IMR-90 (cell line): ENCODE results near the gene ADCY4. TPM values are rescaled to one million over a fixed set of nuclear protein-coding genes. Genes with fewer than 3 reads are reported as not detected.

Experiments used
- ATAC-seq: fragments of 200-7000 bp; cut with Tn5 transposase; 2 replicates; pipeline ENCODE4 v1.9.1; 2020; ENCODE audit warnings: low read depth, mild to moderate bottlenecking, moderate library complexity
- BruUV-seq: library from RNA; stranded (reverse); fragments of 400-500 nt; replicated peaks from 2 replicates; lab custom pipeline; 2021; lab: Mats Ljungman, UMichigan
- CTCF ChIA-PET: fragments of 300-600 bp; formaldehyde crosslinking; extraction: SDS; loops from one replicate; lab custom pipeline; 2021; ENCODE audit warnings: antibody characterized with exemption; lab: Yijun Ruan, JAX
- POLR2A ChIA-PET: fragments of 300-600 bp; sonication (Branson Sonifier 250); formaldehyde crosslinking; loops from one replicate; lab custom pipeline; 2022; ENCODE audit warnings: antibody characterized with exemption; ENCODE audit not compliant: unreplicated experiment; lab: Charles Lee
- DNase-seq: peaks from one replicate; pipeline ENCODE4 v3.0.0; 2013
- H2AFZ ChIP-seq: replicated peaks from 2 replicates; pipeline ENCODE3; 2013; ENCODE audit warnings: low read length, mild to moderate bottlenecking; ENCODE audit not compliant: poor library complexity
- H2AK5ac ChIP-seq: 2 replicates; pipeline ENCODE4 v1.6.1; 2013; ENCODE audit warnings: low read depth, low read length, inconsistent platforms
- H2AK9ac ChIP-seq: replicated peaks from 2 replicates; pipeline ENCODE3; 2013; ENCODE audit warnings: mild to moderate bottlenecking, low read depth, low read length, moderate library complexity; ENCODE audit not compliant: poor library complexity
- H2BK120ac ChIP-seq: 2 replicates; pipeline ENCODE4 v1.6.1; 2013; ENCODE audit warnings: low read depth, low read length, inconsistent platforms
- H2BK15ac ChIP-seq: 3 replicates; pipeline ENCODE4 v1.6.1; 2013; ENCODE audit warnings: low read depth, low read length, inconsistent platforms
- H2BK20ac ChIP-seq: 2 replicates; pipeline ENCODE4 v1.6.1; 2013; ENCODE audit warnings: low read depth, mild to moderate bottlenecking, inconsistent platforms, low read length, moderate library complexity
- H2BK5ac ChIP-seq: 2 replicates; pipeline ENCODE4 v1.6.1; 2013; ENCODE audit warnings: mild to moderate bottlenecking, low read depth, low read length, inconsistent platforms; ENCODE audit not compliant: poor library complexity, severe bottlenecking
- H3K14ac ChIP-seq: replicated peaks from 2 replicates; pipeline ENCODE4 v1.6.1; 2013; ENCODE audit warnings: low read depth, low read length, inconsistent platforms
- H3K18ac ChIP-seq: 2 replicates; pipeline ENCODE4 v1.6.1; 2013; ENCODE audit warnings: low read depth, low read length, control low read depth
- H3K23ac ChIP-seq: 2 replicates; pipeline ENCODE4 v1.6.1; 2013; ENCODE audit warnings: low read depth, low read length, inconsistent platforms
- H3K27ac ChIP-seq: 2 replicates; pipeline ENCODE4 v1.5.1; 2013; ENCODE audit warnings: mild to moderate bottlenecking, control low read depth, low read length; ENCODE audit not compliant: insufficient read depth
- H3K27me3 ChIP-seq: 2 replicates; pipeline ENCODE4 v1.6.1; 2013; ENCODE audit warnings: low read length; ENCODE audit not compliant: control insufficient read depth, insufficient read depth
- H3K36me3 ChIP-seq: 2 replicates; pipeline ENCODE4 v1.6.1; 2013; ENCODE audit warnings: low read length, mixed read lengths; ENCODE audit not compliant: control insufficient read depth, insufficient read depth
- H3K4ac ChIP-seq: 2 replicates; pipeline ENCODE4 v1.6.1; 2013; ENCODE audit warnings: low read depth, low read length, inconsistent platforms
- H3K4me1 ChIP-seq: 2 replicates; pipeline ENCODE4 v1.6.1; 2013; ENCODE audit warnings: low read length, mixed read lengths; ENCODE audit not compliant: control insufficient read depth, insufficient read depth
- H3K4me2 ChIP-seq: 2 replicates; pipeline ENCODE4 v1.6.1; 2013; ENCODE audit warnings: low read depth, mild to moderate bottlenecking, control low read depth, low read length, moderate library complexity
- H3K4me3 ChIP-seq: 2 replicates; pipeline ENCODE4 v1.5.1; 2013; ENCODE audit warnings: low read depth, mild to moderate bottlenecking, control low read depth, low read length, moderate library complexity; ENCODE audit not compliant: insufficient read depth
- H3K56ac ChIP-seq: 2 replicates; pipeline ENCODE4 v1.6.1; 2013; ENCODE audit warnings: low read length, inconsistent platforms; ENCODE audit not compliant: insufficient read depth; ENCODE audit errors: extremely low read depth
- H3K79me1 ChIP-seq, 2 experiments: 2 replicates each; pipeline ENCODE4 v1.6.1; 2013; ENCODE audit warnings: low read length in 2 of 2, inconsistent platforms in 1 of 2, low read depth in 1 of 2
- H3K9ac ChIP-seq: 2 replicates; pipeline ENCODE4 v1.6.1; 2013; ENCODE audit warnings: low read depth, low read length, control low read depth
- H3K9me1 ChIP-seq: 2 replicates; pipeline ENCODE4 v1.6.1; 2013; ENCODE audit warnings: low read length, inconsistent platforms; ENCODE audit not compliant: insufficient read depth
- H3K9me3 ChIP-seq: 2 replicates; pipeline ENCODE4 v1.6.1; 2013; ENCODE audit warnings: low read length; ENCODE audit not compliant: control insufficient read depth, insufficient read depth
- H4K20me1 ChIP-seq: 2 replicates; pipeline ENCODE4 v1.6.1; 2013; ENCODE audit warnings: low read length, inconsistent platforms; ENCODE audit not compliant: insufficient read depth
- H4K5ac ChIP-seq: 2 replicates; pipeline ENCODE4 v1.6.1; 2013; ENCODE audit warnings: mild to moderate bottlenecking, low read depth, low read length, control low read depth
- H4K8ac ChIP-seq, 2 experiments: 2 replicates each; pipeline ENCODE4 v1.6.1; 2013; ENCODE audit warnings: low read depth in 2 of 2, low read length in 2 of 2, control low read depth in 1 of 2, inconsistent platforms in 1 of 2
- H4K91ac ChIP-seq: 2 replicates; pipeline ENCODE4 v1.6.1; 2013; ENCODE audit warnings: low read depth, low read length, inconsistent platforms; ENCODE audit not compliant: insufficient read depth
- CEBPB ChIP-seq: IDR thresholded peaks from 2 replicates; pipeline ENCODE4 v1.6.1; 2012; ENCODE audit warnings: low read depth, low read length, improper control_type of control experiment
- CHD1 ChIP-seq: IDR thresholded peaks from 2 replicates; pipeline ENCODE4 v1.6.1; 2012; ENCODE audit warnings: low read depth, low read length, improper control_type of control experiment
- FOS ChIP-seq: fragments of 150-350 bp; IDR thresholded peaks from 2 replicates; pipeline ENCODE4 v1.6.1; 2016; ENCODE audit warnings: low read depth, low read length
- MAZ ChIP-seq: IDR thresholded peaks from 2 replicates; pipeline ENCODE4 v1.6.1; 2012; ENCODE audit warnings: low read depth, mild to moderate bottlenecking, low read length, improper control_type of control experiment, moderate library complexity, borderline replicate concordance
- MXI1 ChIP-seq: IDR thresholded peaks from 2 replicates; pipeline ENCODE4 v1.6.1; 2012; ENCODE audit warnings: low read depth, mild to moderate bottlenecking, low read length, moderate library complexity, borderline replicate concordance
- RFX5 ChIP-seq: IDR thresholded peaks from 2 replicates; pipeline ENCODE4 v1.8.0; 2012; ENCODE audit warnings: low read depth, mild to moderate bottlenecking, low read length, moderate library complexity
- WGBS, 2 experiments: methylation state at CpG; one replicate each; pipeline versions ENCODE4 v1.1.5 to v1.1.7; 2013; ENCODE audit warnings: missing lambda C conversion rate in 2 of 2; ENCODE audit not compliant: insufficient read length in 1 of 2; ENCODE audit errors: extremely low coverage in 2 of 2; 5-methylcytosine and 5-hydroxymethylcytosine counted together
- dilution Hi-C: fragments of 300-500 bp; cut with HindIII; formaldehyde crosslinking; loops from one replicate; pipeline ENCODE4 v1.14.3; 2018; ENCODE audit warnings: low sequenced_read_pairs; ENCODE audit not compliant: unreplicated experiment
- in situ Hi-C: fragments of 300-500 bp; cut with MboI; formaldehyde crosslinking; loops from 3 replicates; pipeline ENCODE4 v1.14.3; 2019; ENCODE audit warnings: low sequenced_read_pairs, inconsistent platforms, mixed read lengths
- intact Hi-C: fragments of 100-400 bp; cut with micrococcal nuclease; formaldehyde crosslinking; loops from 2 replicates; pipeline ENCODE4 v1.10.0; 2022
- polyA plus RNA-seq, 3 experiments: library from polyadenylated mRNA; depleted of rRNA; stranded (reverse); fragments of >200 nt; gene quantifications; 2 replicates each; pipeline ENCODE4 v1.2.3, GENCODE V29; 2012; ENCODE audit warnings: low replicate concordance in 1 of 3
- total RNA-seq: library from RNA; depleted of rRNA; stranded (reverse); fragments of >200 nt; gene quantifications from 2 replicates; pipeline ENCODE4 v1.2.3, GENCODE V29; 2012
- TF ChIP-seq, protein P1 (sequence below): fragments of 150-350 bp; IDR thresholded peaks from 2 replicates; pipeline ENCODE4 v1.6.1; 2016; ENCODE audit warnings: low read depth, mild to moderate bottlenecking, low read length, moderate library complexity, borderline replicate concordance

The ADCY4 gene
- total and polyA plus RNA-seq, 2 of the 4 experiments (the other 2 are of a cell fraction): not detected

DNA sequence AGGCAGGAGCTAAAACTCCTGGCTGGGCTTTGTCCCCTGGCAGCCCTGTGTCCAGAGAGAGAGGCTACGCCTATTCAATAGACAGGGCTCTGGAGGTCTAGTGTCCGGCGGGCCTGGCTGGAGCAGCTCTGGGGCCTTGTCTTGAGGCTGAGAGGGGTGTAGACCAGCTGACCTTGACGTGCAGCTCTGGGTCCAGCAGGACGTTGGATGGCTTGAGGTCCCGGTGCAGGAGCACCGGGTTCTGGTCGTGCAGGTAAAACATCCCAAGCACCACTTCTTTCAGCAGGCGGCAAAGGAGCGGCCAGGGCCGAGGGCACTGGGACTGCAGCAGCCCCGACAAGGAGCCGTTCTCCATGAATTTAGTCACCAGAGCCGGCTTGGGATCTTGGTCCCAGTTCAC lies 4.0 kb upstream of the ADCY4 start:
- no peaks in the 10 kb centered on the region for H3K9me1 ChIP-seq
- BruUV-seq: no TSS peak
- no peak overlapping the region for H2AK5ac ChIP-seq
- no peak overlapping the region for H2BK15ac ChIP-seq
- 81% methylated on average over 10 of the region's 14 CpGs; no CpG with 5 or more reads in 1 of the 2 experiments for WGBS, 2 experiments
- in situ Hi-C loops (no loop called here), dilution Hi-C loops (no loop called here), intact Hi-C loops (no loop called here)
- no peak overlapping the region for H3K27ac ChIP-seq
- H2AFZ ChIP-seq: no peak overlapping the region
- peaks cover under 1% of the 10 kb centered on the region; the same call in 1 of the 2 replicates for H3K4me1 ChIP-seq
- H3K18ac ChIP-seq: no peak overlapping the region
- H4K8ac ChIP-seq: no peak overlapping the region
- peak overlapping the region; percentile 39 for H2AK9ac ChIP-seq
- H3K36me3 ChIP-seq: no peaks in the 10 kb centered on the region
- no peak overlapping the region for H3K4me3 ChIP-seq
- H3K27me3 ChIP-seq: peaks cover 81% of the 10 kb centered on the region
- CTCF ChIA-PET: interaction anchor here (1.0 kb wide), 1 partner anchor 98 kb away, joined by 3 read pairs; no protein-coding TSS in a partner anchor
- DNase-seq (no peak), ATAC-seq (no peak)
- H3K79me1 ChIP-seq: no peaks in the 10 kb centered on the region
- no peak overlapping the region for H3K23ac ChIP-seq
- H4K5ac ChIP-seq: no peak overlapping the region
- no peak overlapping the region for H3K56ac ChIP-seq
- no peak overlapping the region for H3K4ac ChIP-seq
- H2BK20ac ChIP-seq: no peak overlapping the region
- POLR2A ChIA-PET: no interaction called here
- no peak overlapping the region for H2BK5ac ChIP-seq
- H3K9ac ChIP-seq: no peak overlapping the region
- H3K4me2 ChIP-seq: no peak overlapping the region
- no peaks in the 10 kb centered on the region; the same call in 1 of the 2 replicates for H3K9me3 ChIP-seq
- no peak for TF ChIP-seq CHD1
- TF ChIP-seq MXI1: no peak
- TF ChIP-seq FOS: no peak
- no peak for TF ChIP-seq MAZ
- no peak for TF ChIP-seq RFX5
- TF ChIP-seq, protein P1, sequence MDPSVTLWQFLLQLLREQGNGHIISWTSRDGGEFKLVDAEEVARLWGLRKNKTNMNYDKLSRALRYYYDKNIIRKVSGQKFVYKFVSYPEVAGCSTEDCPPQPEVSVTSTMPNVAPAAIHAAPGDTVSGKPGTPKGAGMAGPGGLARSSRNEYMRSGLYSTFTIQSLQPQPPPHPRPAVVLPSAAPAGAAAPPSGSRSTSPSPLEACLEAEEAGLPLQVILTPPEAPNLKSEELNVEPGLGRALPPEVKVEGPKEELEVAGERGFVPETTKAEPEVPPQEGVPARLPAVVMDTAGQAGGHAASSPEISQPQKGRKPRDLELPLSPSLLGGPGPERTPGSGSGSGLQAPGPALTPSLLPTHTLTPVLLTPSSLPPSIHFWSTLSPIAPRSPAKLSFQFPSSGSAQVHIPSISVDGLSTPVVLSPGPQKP: no peak
- TF ChIP-seq CEBPB: no peak
- no peaks in the 10 kb centered on the region for H4K20me1 ChIP-seq
- no peak overlapping the region for H2BK120ac ChIP-seq
- no peak overlapping the region for H4K91ac ChIP-seq
- H3K14ac ChIP-seq: no peak overlapping the region
